Measurements from ENCODE around the gene ABCB9. TPM values are rescaled to one million over a fixed set of nuclear protein-coding genes. Genes with fewer than 3 reads are reported as not detected.

Gene ABCB9
- total RNA-seq, 1 experiment from 2014 or later: 6.7 TPM

DNA sequence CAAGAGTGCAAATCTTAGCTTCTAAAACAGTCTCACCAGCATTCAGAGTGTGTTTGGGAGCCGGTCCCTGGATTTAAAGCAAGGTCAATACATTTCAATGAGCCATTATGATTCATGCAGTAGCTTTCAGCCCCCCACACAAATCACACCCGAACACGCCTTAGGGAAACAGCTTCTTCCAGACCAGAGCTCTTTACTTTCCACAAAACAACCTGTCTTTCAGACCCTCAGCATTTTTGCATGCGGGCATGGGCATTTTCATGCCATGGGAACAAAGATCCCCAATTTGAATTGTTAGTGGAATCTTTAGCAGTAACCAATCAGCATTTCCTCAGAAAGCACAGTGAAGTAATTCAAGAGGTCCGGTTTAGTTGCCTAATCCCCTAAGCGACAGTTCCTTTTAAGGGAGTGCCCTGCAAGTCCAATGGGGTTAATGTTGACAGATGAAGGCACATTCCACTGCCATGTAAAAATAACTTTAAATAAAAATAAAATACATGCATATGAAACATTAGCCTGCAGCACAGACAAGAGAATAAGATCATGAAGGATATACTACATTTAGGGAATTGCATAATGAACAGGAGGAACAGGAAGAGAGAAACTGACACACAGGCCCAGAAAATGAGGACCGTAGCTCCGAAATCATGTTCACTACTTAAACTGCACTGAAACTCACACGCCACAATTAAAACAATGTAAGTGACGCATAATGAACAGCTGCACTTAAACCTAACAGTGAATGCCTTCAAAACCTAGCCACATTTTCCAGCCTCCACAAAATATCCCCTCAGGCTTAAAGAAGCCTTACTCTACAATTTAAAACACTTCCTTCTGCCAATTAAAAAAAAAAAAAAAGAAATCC lies 74.4 kb downstream of the ABCB9 start:
- no peaks in the 10 kb centered on the region for H3K9me3 Mint-ChIP-seq (ENCODE audit: unreplicated experiment)
- TF ChIP-seq, protein P1, sequence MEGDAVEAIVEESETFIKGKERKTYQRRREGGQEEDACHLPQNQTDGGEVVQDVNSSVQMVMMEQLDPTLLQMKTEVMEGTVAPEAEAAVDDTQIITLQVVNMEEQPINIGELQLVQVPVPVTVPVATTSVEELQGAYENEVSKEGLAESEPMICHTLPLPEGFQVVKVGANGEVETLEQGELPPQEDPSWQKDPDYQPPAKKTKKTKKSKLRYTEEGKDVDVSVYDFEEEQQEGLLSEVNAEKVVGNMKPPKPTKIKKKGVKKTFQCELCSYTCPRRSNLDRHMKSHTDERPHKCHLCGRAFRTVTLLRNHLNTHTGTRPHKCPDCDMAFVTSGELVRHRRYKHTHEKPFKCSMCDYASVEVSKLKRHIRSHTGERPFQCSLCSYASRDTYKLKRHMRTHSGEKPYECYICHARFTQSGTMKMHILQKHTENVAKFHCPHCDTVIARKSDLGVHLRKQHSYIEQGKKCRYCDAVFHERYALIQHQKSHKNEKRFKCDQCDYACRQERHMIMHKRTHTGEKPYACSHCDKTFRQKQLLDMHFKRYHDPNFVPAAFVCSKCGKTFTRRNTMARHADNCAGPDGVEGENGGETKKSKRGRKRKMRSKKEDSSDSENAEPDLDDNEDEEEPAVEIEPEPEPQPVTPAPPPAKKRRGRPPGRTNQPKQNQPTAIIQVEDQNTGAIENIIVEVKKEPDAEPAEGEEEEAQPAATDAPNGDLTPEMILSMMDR (IDR thresholded peaks at IDR 0.05; ENCODE audit: insufficient read depth in 1 of 2, low read depth in 1 of 2, low read length in 1 of 2, severe bottlenecking in 1 of 2, unreplicated experiment in 1 of 2): no peak
- no peak overlapping the region for H3K27ac Mint-ChIP-seq (ENCODE audit: unreplicated experiment)
- POLR2A ChIA-PET: no interaction called here
- peaks cover 17% of the 10 kb centered on the region for H3K36me3 Mint-ChIP-seq (ENCODE audit: insufficient read depth, unreplicated experiment)
- peaks cover 41% of the 10 kb centered on the region for H3K4me1 Mint-ChIP-seq (ENCODE audit: low read depth, unreplicated experiment)
- no peak for DNase-seq
- H3K4me3 Mint-ChIP-seq (ENCODE audit: unreplicated experiment): peak overlapping the region; percentile 17
- H3K27me3 Mint-ChIP-seq (ENCODE audit: insufficient read depth, unreplicated experiment): no peaks in the 10 kb centered on the region
- Histone ChIP-seq H3K36me3 (ENCODE audit: control insufficient read depth, insufficient read depth, low read length) (no peaks in the 10 kb centered on the region), H3K4me3 (ENCODE audit: low read depth, low read length) (no peak overlapping the region), H3K4me1 (peaks cover 44% of the 10 kb centered on the region), H3K27me3 (replicated peaks; ENCODE audit: control insufficient read depth, insufficient read depth, low read length) (no peaks in the 10 kb centered on the region), H3K9me3 (no peaks in the 10 kb centered on the region)
- no TSS peak for BruUV-seq (replicated peaks)
- intact Hi-C loops (cut with micrococcal nuclease; ENCODE audit: unreplicated experiment): no loop called here
- CTCF ChIA-PET: interaction anchor here (0.7 kb wide), 1 partner anchor 17 kb away, joined by 4 read pairs; no protein-coding TSS in a partner anchor

DNA sequence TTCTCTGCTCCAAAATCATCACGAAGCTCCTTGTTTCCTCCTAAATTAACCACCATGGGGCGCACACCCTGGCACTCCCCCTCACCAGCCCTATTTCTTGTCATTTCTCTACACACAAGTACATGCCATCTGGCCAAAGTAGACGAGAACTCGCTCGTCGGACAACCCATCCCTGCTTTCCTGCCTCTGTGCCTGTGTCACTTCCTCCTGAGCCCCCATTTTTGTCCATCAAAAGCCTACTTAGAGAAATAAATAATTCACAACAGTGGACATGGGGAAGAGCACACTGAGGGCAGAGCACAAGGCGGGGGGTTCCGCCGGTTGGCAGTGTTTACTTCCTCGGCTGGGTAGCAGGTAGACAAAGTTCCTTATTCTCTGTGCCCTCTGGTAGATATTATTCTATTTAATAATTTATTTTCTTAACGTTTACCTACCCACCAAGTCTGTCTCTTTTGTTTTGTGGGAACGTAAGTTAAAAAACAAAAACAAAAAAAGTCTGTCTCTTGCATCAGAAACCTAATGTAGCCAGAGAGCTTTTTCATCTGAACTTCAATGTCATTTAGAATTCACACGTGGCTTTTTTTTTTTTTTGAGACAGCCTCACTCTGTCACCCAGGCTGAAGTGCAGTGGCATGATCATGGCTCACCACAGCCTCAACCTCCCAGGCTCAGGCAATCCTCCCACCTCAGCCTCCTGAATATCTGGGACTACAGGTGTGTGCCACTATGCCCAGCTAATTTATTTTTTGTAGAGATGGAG lies 76.3 kb downstream of the ABCB9 start:
- no TSS peak for BruUV-seq (replicated peaks)
- DNase-seq: no peak
- H3K36me3 Mint-ChIP-seq (ENCODE audit: insufficient read depth, unreplicated experiment): no peaks in the 10 kb centered on the region
- peaks cover 36% of the 10 kb centered on the region for H3K4me1 Mint-ChIP-seq (ENCODE audit: low read depth, unreplicated experiment)
- no peaks in the 10 kb centered on the region for H3K27me3 ChIP-seq (replicated peaks; ENCODE audit: control insufficient read depth, insufficient read depth, low read length)
- H3K9me3 ChIP-seq: no peaks in the 10 kb centered on the region
- peak overlapping the region; percentile 47 for H3K27ac Mint-ChIP-seq (ENCODE audit: unreplicated experiment)
- H3K27me3 Mint-ChIP-seq (ENCODE audit: insufficient read depth, unreplicated experiment): no peaks in the 10 kb centered on the region
- CTCF ChIA-PET: interaction anchor here (0.7 kb wide), 1 partner anchor 54 kb away, joined by 4 read pairs; no protein-coding TSS in a partner anchor
- no peak overlapping the region for H3K4me3 ChIP-seq (ENCODE audit: low read depth, low read length)
- no peaks in the 10 kb centered on the region for H3K36me3 ChIP-seq (ENCODE audit: control insufficient read depth, insufficient read depth, low read length)
- no peak overlapping the region for H3K4me3 Mint-ChIP-seq (ENCODE audit: unreplicated experiment)
- peaks cover 49% of the 10 kb centered on the region for H3K4me1 ChIP-seq
- intact Hi-C loops (cut with micrococcal nuclease; ENCODE audit: unreplicated experiment): no loop called here
- H3K9me3 Mint-ChIP-seq (ENCODE audit: unreplicated experiment): no peaks in the 10 kb centered on the region
- POLR2A ChIA-PET: no interaction called here
- TF ChIP-seq, protein P1 (IDR thresholded peaks at IDR 0.05; ENCODE audit: insufficient read depth in 1 of 2, low read depth in 1 of 2, low read length in 1 of 2, severe bottlenecking in 1 of 2, unreplicated experiment in 1 of 2): no peak

DNA sequence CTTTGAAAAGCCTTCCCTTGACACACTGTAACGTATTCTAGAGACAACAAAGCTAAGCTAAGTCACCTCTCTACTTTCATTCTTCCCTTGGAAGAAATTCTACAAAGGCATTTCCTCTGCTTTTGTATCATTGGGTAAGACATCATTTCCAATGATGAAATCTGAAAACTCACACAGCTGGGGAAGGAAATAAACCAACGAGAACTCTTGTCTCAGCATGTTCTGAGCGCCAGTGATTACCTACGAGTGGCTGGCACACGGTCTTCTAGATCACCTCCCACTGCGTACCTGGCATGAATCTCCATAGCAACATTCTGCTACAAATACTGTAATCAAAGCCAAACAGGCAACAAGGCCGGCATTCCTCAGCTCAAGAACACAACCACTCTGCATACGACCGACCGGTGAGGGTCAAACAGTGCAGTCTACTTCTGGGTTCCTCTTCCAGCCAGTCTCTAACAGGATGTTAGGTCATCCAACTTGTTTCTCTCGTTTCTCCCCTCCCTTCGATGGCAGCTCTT lies 78.0 kb downstream of the ABCB9 start:
- Mint-ChIP-seq H3K36me3 (ENCODE audit: insufficient read depth, unreplicated experiment) (peaks cover 7% of the 10 kb centered on the region), H3K4me1 (ENCODE audit: low read depth, unreplicated experiment) (peaks cover 29% of the 10 kb centered on the region), H3K4me3 (ENCODE audit: unreplicated experiment) (no peak overlapping the region), H3K9me3 (ENCODE audit: unreplicated experiment) (no peaks in the 10 kb centered on the region), H3K27ac (ENCODE audit: unreplicated experiment) (peak overlapping the region; percentile 16), H3K27me3 (ENCODE audit: insufficient read depth, unreplicated experiment) (no peaks in the 10 kb centered on the region)
- CTCF ChIA-PET: interaction anchor here (0.6 to 1.3 kb wide), 3 partner anchors 10 to 113 kb away, joined by 3 to 7 read pairs (median 5); no protein-coding TSS in a partner anchor
- DNase-seq: peak; percentile 56 to 60
- TF ChIP-seq, protein P1 (IDR thresholded peaks at IDR 0.05; ENCODE audit: insufficient read depth in 1 of 2, low read depth in 1 of 2, low read length in 1 of 2, severe bottlenecking in 1 of 2, unreplicated experiment in 1 of 2): no peak
- no peak overlapping the region for H3K4me3 ChIP-seq (ENCODE audit: low read depth, low read length)
- no peaks in the 10 kb centered on the region for H3K27me3 ChIP-seq (replicated peaks; ENCODE audit: control insufficient read depth, insufficient read depth, low read length)
- H3K36me3 ChIP-seq (ENCODE audit: control insufficient read depth, insufficient read depth, low read length): no peaks in the 10 kb centered on the region
- POLR2A ChIA-PET: interaction anchor here (0.5 kb wide), 1 partner anchor 78 kb away, joined by 3 read pairs; the partner anchor contains the start of gene ABCB9
- H3K4me1 ChIP-seq: peaks cover 55% of the 10 kb centered on the region
- BruUV-seq (replicated peaks): no TSS peak
- H3K9me3 ChIP-seq: no peaks in the 10 kb centered on the region
- intact Hi-C loops (cut with micrococcal nuclease; ENCODE audit: unreplicated experiment): no loop called here
